ENCODE measurements around the gene PSMA6.
"Not testable (repeated sequence)": the region's sequence is repeated elsewhere in the genome, so short reads cannot be mapped to it uniquely, and the experiment has no call there.

Gene PSMA6

GRCh38 chr14:35344107-35344807 is 52.1 kb downstream of the PSMA6 start:
- no peaks in the 10 kb centered on the region for H3K79me2 ChIP-seq (ENCODE audit: control insufficient read depth, insufficient read depth, low read length, unreplicated experiment)
- H3K36me3 ChIP-seq (ENCODE audit: insufficient read depth, low read length): no peaks in the 10 kb centered on the region
- H3K27me3 ChIP-seq (ENCODE audit: insufficient read depth, low read length): no peaks in the 10 kb centered on the region
- peaks cover 20% of the 10 kb centered on the region for H3K4me1 ChIP-seq (ENCODE audit: control insufficient read depth, insufficient read depth, low read length, unreplicated experiment)
- H3K4me3 ChIP-seq (ENCODE audit: low read depth, low read length): no peak overlapping the region
- no peak overlapping the region for H3K27ac ChIP-seq (ENCODE audit: low read depth, low read length)
- no peak overlapping the region for H2AFZ ChIP-seq (ENCODE audit: low read length, unreplicated experiment)

GRCh38 chr14:35346738-35347322 is 54.6 kb downstream of the PSMA6 start:
- H2AFZ ChIP-seq (ENCODE audit: low read length, unreplicated experiment): no peak overlapping the region
- no peak overlapping the region for H3K4me3 ChIP-seq (ENCODE audit: low read depth, low read length)
- no peaks in the 10 kb centered on the region for H3K27me3 ChIP-seq (ENCODE audit: insufficient read depth, low read length)
- no peaks in the 10 kb centered on the region for H3K36me3 ChIP-seq (ENCODE audit: insufficient read depth, low read length)
- no peaks in the 10 kb centered on the region for H3K79me2 ChIP-seq (ENCODE audit: control insufficient read depth, insufficient read depth, low read length, unreplicated experiment)
- H3K4me1 ChIP-seq (ENCODE audit: control insufficient read depth, insufficient read depth, low read length, unreplicated experiment): peaks cover 10% of the 10 kb centered on the region
- H3K27ac ChIP-seq (ENCODE audit: low read depth, low read length): no peak overlapping the region

- H2AFZ ChIP-seq (ENCODE audit: low read length, unreplicated experiment): no peak overlapping the region
- H3K4me3 ChIP-seq (ENCODE audit: low read depth, low read length): no peak overlapping the region
- no peaks in the 10 kb centered on the region for H3K27me3 ChIP-seq (ENCODE audit: insufficient read depth, low read length)
- H3K27ac ChIP-seq (ENCODE audit: low read depth, low read length): no peak overlapping the region
- H3K36me3 ChIP-seq (ENCODE audit: insufficient read depth, low read length): no peaks in the 10 kb centered on the region
- no peaks in the 10 kb centered on the region for H3K79me2 ChIP-seq (ENCODE audit: control insufficient read depth, insufficient read depth, low read length, unreplicated experiment)
- H3K4me1 ChIP-seq (ENCODE audit: control insufficient read depth, insufficient read depth, low read length, unreplicated experiment): peaks cover 3% of the 10 kb centered on the region
These were observed 55.3 kb downstream of the PSMA6 start for GRCh38 chr14:35347323-35348043.

- not testable (repeated sequence) for H3K4me1 ChIP-seq (ENCODE audit: control insufficient read depth, insufficient read depth, low read length, unreplicated experiment); H3K36me3 ChIP-seq (ENCODE audit: insufficient read depth, low read length); H3K79me2 ChIP-seq (ENCODE audit: control insufficient read depth, insufficient read depth, low read length, unreplicated experiment); H3K27ac ChIP-seq (ENCODE audit: low read depth, low read length); H2AFZ ChIP-seq (ENCODE audit: low read length, unreplicated experiment); H3K4me3 ChIP-seq (ENCODE audit: low read depth, low read length); H3K27me3 ChIP-seq (ENCODE audit: insufficient read depth, low read length)
These were observed 55.8 kb downstream of the PSMA6 start for GRCh38 chr14:35348044-35348380.

- Histone ChIP-seq H3K27me3 (ENCODE audit: insufficient read depth, low read length) (no peaks in the 10 kb centered on the region), H3K79me2 (ENCODE audit: control insufficient read depth, insufficient read depth, low read length, unreplicated experiment) (no peaks in the 10 kb centered on the region), H3K27ac (ENCODE audit: low read depth, low read length) (no peak overlapping the region), H3K4me3 (ENCODE audit: low read depth, low read length) (no peak overlapping the region), H2AFZ (ENCODE audit: low read length, unreplicated experiment) (no peak overlapping the region), H3K4me1 (ENCODE audit: control insufficient read depth, insufficient read depth, low read length, unreplicated experiment) (no peaks in the 10 kb centered on the region), H3K36me3 (ENCODE audit: insufficient read depth, low read length) (no peaks in the 10 kb centered on the region)
These were observed 57.5 kb downstream of the PSMA6 start for GRCh38 chr14:35349496-35350365.

- no peak overlapping the region for H2AFZ ChIP-seq (ENCODE audit: low read length, unreplicated experiment)
- no peaks in the 10 kb centered on the region for H3K79me2 ChIP-seq (ENCODE audit: control insufficient read depth, insufficient read depth, low read length, unreplicated experiment)
- H3K4me3 ChIP-seq (ENCODE audit: low read depth, low read length): no peak overlapping the region
- H3K4me1 ChIP-seq (ENCODE audit: control insufficient read depth, insufficient read depth, low read length, unreplicated experiment): peaks cover 8% of the 10 kb centered on the region
- no peaks in the 10 kb centered on the region for H3K36me3 ChIP-seq (ENCODE audit: insufficient read depth, low read length)
- H3K27me3 ChIP-seq (ENCODE audit: insufficient read depth, low read length): no peaks in the 10 kb centered on the region
- no peak overlapping the region for H3K27ac ChIP-seq (ENCODE audit: low read depth, low read length)
These were observed 59.3 kb downstream of the PSMA6 start for GRCh38 chr14:35351497-35351896.

- Histone ChIP-seq H2AFZ (ENCODE audit: low read length, unreplicated experiment) (no peak overlapping the region), H3K27me3 (ENCODE audit: insufficient read depth, low read length) (no peaks in the 10 kb centered on the region), H3K27ac (ENCODE audit: low read depth, low read length) (no peak overlapping the region), H3K36me3 (ENCODE audit: insufficient read depth, low read length) (no peaks in the 10 kb centered on the region), H3K4me3 (ENCODE audit: low read depth, low read length) (no peak overlapping the region), H3K79me2 (ENCODE audit: control insufficient read depth, insufficient read depth, low read length, unreplicated experiment) (no peaks in the 10 kb centered on the region), H3K4me1 (ENCODE audit: control insufficient read depth, insufficient read depth, low read length, unreplicated experiment) (peaks cover 10% of the 10 kb centered on the region)
These were observed 59.7 kb downstream of the PSMA6 start for GRCh38 chr14:35351897-35352273.

GRCh38 chr14:35352274-35353233 is 60.4 kb downstream of the PSMA6 start:
- Histone ChIP-seq H3K4me3 (ENCODE audit: low read depth, low read length) (no peak overlapping the region), H3K4me1 (ENCODE audit: control insufficient read depth, insufficient read depth, low read length, unreplicated experiment) (peaks cover 10% of the 10 kb centered on the region), H3K36me3 (ENCODE audit: insufficient read depth, low read length) (no peaks in the 10 kb centered on the region), H3K79me2 (ENCODE audit: control insufficient read depth, insufficient read depth, low read length, unreplicated experiment) (no peaks in the 10 kb centered on the region), H2AFZ (ENCODE audit: low read length, unreplicated experiment) (no peak overlapping the region), H3K27ac (ENCODE audit: low read depth, low read length) (no peak overlapping the region), H3K27me3 (ENCODE audit: insufficient read depth, low read length) (no peaks in the 10 kb centered on the region)

- Histone ChIP-seq H3K4me1 (ENCODE audit: control insufficient read depth, insufficient read depth, low read length, unreplicated experiment) (peaks cover 10% of the 10 kb centered on the region), H3K36me3 (ENCODE audit: insufficient read depth, low read length) (no peaks in the 10 kb centered on the region), H3K79me2 (ENCODE audit: control insufficient read depth, insufficient read depth, low read length, unreplicated experiment) (no peaks in the 10 kb centered on the region), H2AFZ (ENCODE audit: low read length, unreplicated experiment) (no peak overlapping the region), H3K27ac (ENCODE audit: low read depth, low read length) (no peak overlapping the region), H3K27me3 (ENCODE audit: insufficient read depth, low read length) (no peaks in the 10 kb centered on the region), H3K4me3 (ENCODE audit: low read depth, low read length) (no peak overlapping the region)
These were observed 61.4 kb downstream of the PSMA6 start for GRCh38 chr14:35353409-35354172.

All from ACC112 (cell line).